Measurements from ENCODE around the gene HOXC6. TPM values are rescaled to one million over a fixed set of nuclear protein-coding genes. Genes with fewer than 3 reads are reported as not detected.

The HOXC6 gene
- polyA plus RNA-seq, 4 donors: 28.5 to 36.8 (median 32.1) TPM

DNA sequence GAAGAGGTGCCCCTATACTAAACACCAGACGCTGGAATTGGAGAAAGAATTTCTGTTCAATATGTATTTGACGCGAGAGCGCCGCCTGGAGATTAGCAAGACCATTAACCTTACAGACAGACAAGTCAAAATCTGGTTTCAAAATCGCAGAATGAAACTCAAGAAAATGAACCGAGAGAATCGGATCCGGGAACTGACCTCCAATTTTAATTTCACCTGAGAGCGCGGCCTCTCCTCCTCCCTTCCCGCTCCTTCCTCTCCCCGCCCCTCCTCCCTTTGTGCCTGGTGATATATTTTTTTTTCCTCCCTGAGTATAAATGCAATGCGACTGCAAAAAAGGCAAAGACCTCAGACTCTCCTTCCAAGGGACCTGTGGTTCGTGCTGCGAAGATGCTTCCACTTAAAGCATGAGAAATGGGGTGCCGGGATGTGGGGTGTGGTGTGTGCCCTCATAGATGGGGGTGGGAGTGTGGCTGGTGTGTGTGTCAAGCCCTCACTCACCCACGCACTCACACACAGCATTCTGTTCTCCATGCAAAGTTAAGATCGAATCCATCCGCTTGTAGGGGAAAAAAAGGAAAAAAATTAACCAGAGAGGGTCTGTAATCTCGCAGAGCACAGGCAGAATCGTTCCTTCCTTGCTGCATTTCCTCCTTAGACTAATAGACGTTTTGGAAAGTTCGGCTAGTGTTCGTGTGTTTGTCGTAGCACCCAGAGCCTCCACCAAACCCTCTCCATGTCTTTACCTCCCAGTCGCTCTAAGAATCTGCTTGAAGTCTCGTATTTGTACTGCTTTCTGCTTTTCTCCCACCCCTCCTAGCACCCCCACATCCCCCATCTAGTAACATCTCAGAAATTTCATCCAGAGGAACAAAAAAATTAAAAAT, 38.8 kb upstream of the HOXC6 start:
- no peak for DNase-seq (ENCODE audit: low read depth in 4 of 4, low spot score in 3 of 4)

- no peak for DNase-seq (ENCODE audit: low read depth in 4 of 4, low spot score in 3 of 4)
Measured at GRCh38 chr12:53990311-53991076, 37.7 kb upstream of the HOXC6 start.

- DNase-seq (ENCODE audit: low read depth in 4 of 4, low spot score in 3 of 4): no peak
Measured at GRCh38 chr12:53991077-53991460, 37.2 kb upstream of the HOXC6 start.

DNA sequence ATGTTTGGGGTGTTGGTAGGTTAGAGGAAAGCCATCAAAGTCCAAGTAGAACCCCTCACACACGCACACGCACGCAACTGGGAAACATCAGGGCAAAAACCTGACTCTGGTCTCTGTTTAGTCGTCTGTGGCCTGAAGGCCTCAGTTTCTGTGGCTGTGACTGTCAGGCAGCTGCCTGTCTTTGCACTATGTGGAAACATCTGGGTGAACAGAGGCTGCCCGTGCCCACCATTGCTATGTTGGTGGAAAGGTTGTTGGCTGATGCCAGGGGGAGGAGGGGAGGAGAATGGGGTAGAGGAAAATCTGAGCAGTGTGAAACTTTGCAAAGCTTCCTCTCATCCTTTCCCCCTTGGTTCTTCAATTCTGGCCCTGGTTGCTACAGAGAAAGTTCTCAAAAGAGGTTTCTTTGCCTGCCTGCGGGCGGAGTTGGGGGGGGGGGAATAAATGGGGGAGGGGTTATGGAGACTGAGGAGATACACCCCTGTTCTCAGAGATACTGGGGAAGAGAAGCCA, 35.8 kb upstream of the HOXC6 start:
- no peak for DNase-seq (ENCODE audit: low read depth in 4 of 4, low spot score in 3 of 4)

DNA sequence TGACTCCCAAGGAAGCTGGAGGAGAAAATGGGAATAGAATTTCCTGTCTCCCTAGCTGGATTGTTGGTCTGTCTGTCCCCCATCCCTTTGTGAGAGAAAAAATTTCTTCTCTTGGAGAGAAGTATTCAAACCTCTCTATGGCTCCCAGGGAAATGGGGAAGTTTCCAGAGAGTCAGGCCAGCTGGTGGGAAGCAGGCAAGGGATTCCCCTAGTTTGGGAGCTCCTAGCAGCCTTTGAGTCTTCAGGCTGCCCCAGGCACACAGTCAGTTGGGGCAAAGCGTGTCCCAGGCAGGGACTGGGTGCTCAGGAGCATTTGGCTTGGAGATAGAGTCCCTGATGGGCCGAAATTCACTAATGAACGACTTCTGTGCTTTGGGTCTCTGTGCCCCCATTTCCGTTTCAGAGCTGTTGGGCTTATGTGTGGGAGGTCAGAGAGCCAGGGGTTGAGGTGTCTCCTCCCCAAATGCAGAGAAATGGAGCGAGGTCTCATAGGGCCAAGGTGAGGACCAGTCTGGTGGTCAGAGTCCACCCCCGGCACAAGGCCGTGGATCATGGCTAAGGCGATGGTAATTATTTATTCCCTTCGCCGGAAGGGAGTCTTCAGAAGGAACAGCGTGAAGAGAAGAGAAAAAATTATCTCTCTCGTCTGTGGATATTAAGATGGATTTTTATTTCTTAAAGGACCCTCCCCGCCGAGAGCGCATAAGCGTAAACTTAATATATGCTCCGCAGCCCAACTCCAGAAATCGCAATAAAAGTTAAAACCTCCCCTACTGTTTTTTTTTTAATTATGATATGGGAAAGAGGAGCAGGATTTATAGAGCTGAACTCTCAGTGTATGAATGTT, 34.9 kb upstream of the HOXC6 start:
- DNase-seq (ENCODE audit: low read depth in 4 of 4, low spot score in 3 of 4): no peak

DNA sequence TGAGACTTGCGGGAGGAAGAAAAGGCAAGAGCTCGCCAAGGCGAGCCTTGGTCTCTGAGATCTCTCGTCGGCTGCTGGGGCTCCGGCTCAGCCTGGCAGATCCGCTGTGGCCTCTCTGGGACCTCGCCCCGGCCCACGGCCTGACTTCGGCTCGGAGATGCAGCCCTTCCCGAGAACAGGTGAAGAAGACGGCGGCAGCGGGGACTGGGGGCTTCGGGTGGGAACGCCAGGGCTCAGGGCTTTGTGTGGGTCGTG, 34.3 kb upstream of the HOXC6 start:
- no peak for DNase-seq (ENCODE audit: low read depth in 4 of 4, low spot score in 3 of 4)

GRCh38 chr12:53994264-53995001, 33.8 kb upstream of the HOXC6 start:
- DNase-seq (ENCODE audit: low read depth in 4 of 4, low spot score in 3 of 4): no peak

DNA sequence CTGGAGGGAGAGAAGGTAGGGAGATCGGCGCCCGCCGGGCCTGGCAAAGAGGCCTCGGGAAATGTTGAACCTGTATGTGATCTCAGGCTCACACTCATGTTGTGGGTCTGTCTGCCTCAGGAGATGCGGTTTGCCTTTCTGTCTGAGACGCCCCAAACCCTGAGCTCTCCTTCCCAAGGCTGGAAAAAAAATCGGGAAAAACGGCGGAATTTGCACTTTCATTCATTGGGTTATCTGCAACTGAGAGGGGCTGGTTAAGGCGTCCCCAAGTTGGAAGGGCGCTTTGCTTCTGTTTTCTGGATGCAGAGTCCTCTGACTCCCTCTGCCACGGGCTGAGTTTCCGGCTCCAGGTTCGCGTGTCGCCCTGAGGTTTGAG, 33.2 kb upstream of the HOXC6 start:
- no peak for DNase-seq (ENCODE audit: low read depth in 4 of 4, low spot score in 3 of 4)

DNA sequence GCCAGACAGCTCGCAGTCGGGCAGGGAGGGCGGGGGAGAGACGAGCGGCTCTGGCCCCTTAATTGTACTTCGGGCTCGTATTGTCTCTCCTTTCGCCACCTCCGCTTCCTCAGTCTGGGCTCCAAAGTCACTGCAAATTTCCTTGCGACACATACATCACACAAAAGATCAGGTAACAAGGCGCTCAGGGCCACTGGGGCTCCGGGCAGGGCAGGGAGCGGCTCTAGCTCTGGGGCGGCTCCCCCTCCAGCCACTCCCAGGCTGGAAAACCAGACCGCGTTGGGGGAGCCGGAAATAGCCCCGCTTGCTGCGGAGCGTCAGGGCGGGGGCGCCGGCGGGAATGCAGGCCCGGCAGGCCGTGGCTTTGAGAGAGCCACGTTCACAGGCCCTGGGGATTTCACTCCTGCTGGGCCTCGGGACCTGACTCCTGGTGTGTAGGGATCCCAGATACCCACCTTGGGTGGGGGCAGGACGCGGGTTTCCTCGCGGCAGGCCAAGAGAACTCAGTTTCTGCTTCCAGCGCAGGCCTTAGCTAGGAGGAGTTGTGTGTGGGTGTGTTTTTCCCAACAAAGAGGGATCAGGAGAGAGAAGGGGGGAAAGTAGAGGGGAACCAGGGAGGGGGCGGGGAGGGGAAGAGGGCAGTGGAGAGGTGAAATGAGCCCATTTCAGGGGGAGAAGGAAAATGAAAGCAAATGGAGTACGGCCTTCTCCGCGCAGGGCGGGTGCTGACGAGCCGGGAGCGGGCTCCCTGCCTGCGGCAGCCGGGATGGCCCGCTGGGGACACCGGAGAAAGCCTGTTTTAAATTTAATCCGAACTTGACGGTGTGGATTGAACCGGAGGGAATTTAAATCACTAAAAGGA, 32.6 kb upstream of the HOXC6 start:
- no peak for DNase-seq (ENCODE audit: low read depth in 4 of 4, low spot score in 3 of 4)

DNA sequence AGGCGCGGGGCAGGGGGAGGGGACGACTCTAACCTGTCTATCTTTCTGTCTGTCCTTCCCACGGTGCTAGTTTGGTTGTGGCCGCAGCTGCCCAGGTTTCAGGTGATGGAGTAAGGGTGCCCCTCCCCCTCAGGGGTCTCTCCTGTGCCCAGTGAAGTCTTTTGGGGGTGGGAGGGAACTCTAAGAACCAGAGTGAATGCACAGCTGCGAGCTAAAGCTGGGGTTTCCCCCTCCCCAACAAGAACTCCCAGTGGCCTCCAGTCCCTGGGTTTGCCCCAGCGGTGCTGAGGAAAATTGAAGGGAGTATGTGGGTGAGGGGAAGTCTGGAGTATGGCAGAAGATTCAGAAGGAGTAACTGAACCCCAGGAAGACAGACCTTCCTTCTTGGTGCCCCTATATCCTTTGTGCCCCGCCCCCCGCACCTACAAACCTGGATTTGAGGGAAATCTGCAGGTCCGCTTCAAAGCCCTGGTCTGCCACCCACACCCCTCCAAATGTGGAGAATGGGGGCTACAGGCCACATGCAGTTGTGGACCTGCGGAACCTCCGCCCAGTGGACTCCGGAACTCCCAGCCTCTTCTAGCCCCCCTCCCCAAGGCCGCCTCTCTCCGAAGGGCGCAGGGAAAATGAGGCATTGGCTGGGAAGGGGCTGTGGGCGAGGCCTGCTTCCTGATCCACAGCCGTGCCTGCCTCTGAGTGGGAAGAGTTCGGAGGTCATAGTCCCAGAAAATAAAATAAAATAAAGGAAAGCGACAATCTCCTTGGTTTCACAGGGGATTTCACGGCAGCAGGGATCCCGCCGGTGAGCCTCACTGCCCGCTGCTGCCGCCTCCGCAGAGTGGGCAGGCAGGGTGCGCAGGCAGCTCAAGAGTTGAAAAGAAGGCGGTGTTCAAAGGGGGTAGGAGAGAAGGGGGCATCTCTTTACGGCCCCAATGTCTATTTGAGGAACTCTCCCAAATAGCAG, 31.7 kb upstream of the HOXC6 start:
- DNase-seq (ENCODE audit: low read depth in 4 of 4, low spot score in 3 of 4): no peak

GRCh38 chr12:53997204-53998109, 30.8 kb upstream of the HOXC6 start:
- DNase-seq (ENCODE audit: low read depth in 4 of 4, low spot score in 3 of 4): no peak

GRCh38 chr12:53998110-53998899, 29.9 kb upstream of the HOXC6 start:
- no peak for DNase-seq (ENCODE audit: low read depth in 4 of 4, low spot score in 3 of 4)

- no peak for DNase-seq (ENCODE audit: low read depth in 4 of 4, low spot score in 3 of 4)
Measured at GRCh38 chr12:53998900-53999236, 29.4 kb upstream of the HOXC6 start.

DNA sequence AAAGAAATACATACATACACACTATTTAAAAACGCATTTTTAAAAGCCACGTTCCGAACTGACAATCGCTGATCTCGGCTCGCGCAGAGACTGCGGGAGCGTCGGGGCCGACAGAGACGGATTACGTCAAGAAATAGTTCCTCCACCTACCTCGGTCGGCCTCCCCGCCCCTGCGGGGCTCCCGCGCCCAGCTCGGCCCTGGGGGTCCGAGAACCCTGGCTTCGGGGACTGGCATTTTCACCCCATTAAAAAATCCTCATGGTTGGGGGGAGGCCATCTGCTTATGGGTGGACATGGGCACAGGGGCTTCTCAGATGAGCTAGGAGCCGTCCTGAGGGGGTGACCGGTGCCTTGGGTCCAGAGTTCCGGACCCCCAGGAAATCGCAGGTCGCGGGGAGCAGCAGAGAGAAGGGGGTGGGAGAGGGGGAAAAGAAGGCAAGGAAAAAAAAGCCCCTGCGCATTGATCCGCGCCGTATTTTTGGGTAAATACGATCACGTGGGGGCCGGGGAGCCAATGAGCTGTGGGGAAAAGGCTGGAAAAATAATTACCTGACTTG, 28.6 kb upstream of the HOXC6 start:
- DNase-seq (ENCODE audit: low read depth in 4 of 4, low spot score in 3 of 4): no peak

GRCh38 chr12:54000116-54001114, 27.8 kb upstream of the HOXC6 start, which contains the start of gene HOXC9:
Gene HOXC9 (plus strand): TSS chr12:54000161. CDS start chr12:54000189, 28 bp downstream.
- no peak for DNase-seq (ENCODE audit: low read depth in 4 of 4, low spot score in 3 of 4)
